DND-41 (cell line): ENCODE data around the gene PRRG1.

Source experiments
- ATAC-seq: fragments of 200-7000 bp; cut with Tn5 transposase; 3 replicates; pipeline ENCODE4 v1.9.1; 2021; ENCODE audit warnings: low read depth; ENCODE audit not compliant: insufficient read depth
- DNase-seq: peaks from one replicate; pipeline ENCODE4 v3.0.0-alpha.2; 2020
- H2AFZ ChIP-seq: 2 replicates; pipeline ENCODE4 v1.6.0; 2012; ENCODE audit warnings: low read depth, low read length
- H3K27ac ChIP-seq: 2 replicates; pipeline ENCODE4 v1.5.1; 2012; ENCODE audit warnings: low read length, inconsistent platforms
- H3K27me3 ChIP-seq: fragments of 200-600 bp; sonication (generic); 2 replicates; pipeline ENCODE4 v1.6.0; 2012; ENCODE audit warnings: low read length, mild to moderate bottlenecking, inconsistent platforms; ENCODE audit not compliant: insufficient read depth, poor library complexity
- H3K36me3 ChIP-seq: 2 replicates; pipeline ENCODE4 v1.5.1; 2012; ENCODE audit warnings: low read length, inconsistent platforms; ENCODE audit not compliant: insufficient read depth
- H3K4me1 ChIP-seq: 2 replicates; pipeline ENCODE4 v1.5.1; 2012; ENCODE audit warnings: mild to moderate bottlenecking, low read length; ENCODE audit not compliant: insufficient read depth
- H3K4me2 ChIP-seq: 2 replicates; pipeline ENCODE4 v1.6.0; 2012; ENCODE audit warnings: mild to moderate bottlenecking, moderate library complexity, low read length, inconsistent platforms; ENCODE audit not compliant: insufficient read depth
- H3K4me3 ChIP-seq, 2 experiments: fragments of 200-600 bp in 1 of 2; shearing (Covaris generic) in 1 of 2; 2 replicates each; pipeline ENCODE4 v1.5.1; 2012 to 2016; ENCODE audit warnings: inconsistent platforms in 2 of 2, low read length in 2 of 2, mild to moderate bottlenecking in 2 of 2, low read depth in 1 of 2, moderate library complexity in 1 of 2
- H3K79me2 ChIP-seq: 2 replicates; pipeline ENCODE4 v1.6.0; 2012; ENCODE audit warnings: low read length, inconsistent platforms; ENCODE audit not compliant: insufficient read depth
- H3K9ac ChIP-seq: 2 replicates; pipeline ENCODE4 v1.6.0; 2012; ENCODE audit warnings: low read depth, mild to moderate bottlenecking, inconsistent platforms, low read length, moderate library complexity
- H3K9me3 ChIP-seq: 2 replicates; pipeline ENCODE4 v1.5.1; 2012; ENCODE audit warnings: low read length, moderate library complexity, mild to moderate bottlenecking, inconsistent platforms; ENCODE audit not compliant: insufficient read depth, severe bottlenecking
- H4K20me1 ChIP-seq: 2 replicates; pipeline ENCODE4 v1.6.0; 2012; ENCODE audit warnings: low read length; ENCODE audit not compliant: insufficient read depth
- CTCF ChIP-seq: IDR thresholded peaks from 2 replicates; pipeline ENCODE4 v1.5.1; 2012; ENCODE audit warnings: borderline replicate concordance, low read length, moderate library complexity, mild to moderate bottlenecking; ENCODE audit not compliant: poor library complexity, severe bottlenecking; ENCODE audit errors: extremely low read depth
- EZH2 ChIP-seq: IDR thresholded peaks from 3 replicates; pipeline ENCODE4 v1.6.1; 2012; ENCODE audit warnings: borderline replicate concordance, low read depth, mild to moderate bottlenecking, moderate library complexity, low read length, inconsistent platforms; ENCODE audit not compliant: severe bottlenecking

Gene PRRG1

GRCh38 chrX:37485429-37485828 lies 136.3 kb downstream of the PRRG1 start:
- Histone ChIP-seq H3K9ac (no peak overlapping the region), H3K27ac (no peak overlapping the region), H3K27me3 (no peaks in the 10 kb centered on the region), H3K4me3 (no peak overlapping the region), H3K79me2 (no peaks in the 10 kb centered on the region), H2AFZ (no peak overlapping the region), H3K4me2 (no peak overlapping the region), H4K20me1 (no peaks in the 10 kb centered on the region), H3K9me3 (no peaks in the 10 kb centered on the region), H3K36me3 (no peaks in the 10 kb centered on the region), H3K4me1 (no peaks in the 10 kb centered on the region)
- TF ChIP-seq EZH2 (no peak), CTCF (no peak)
- ATAC-seq = no peak
- DNase-seq = no peak

- no peak for DNase-seq
- H4K20me1 ChIP-seq = no peaks in the 10 kb centered on the region
- no peak overlapping the region for H2AFZ ChIP-seq
- no peak overlapping the region for H3K9ac ChIP-seq
- H3K4me3 ChIP-seq = no peak overlapping the region
- no peaks in the 10 kb centered on the region for H3K36me3 ChIP-seq
- no peaks in the 10 kb centered on the region for H3K4me1 ChIP-seq
- ATAC-seq = no peak
- H3K9me3 ChIP-seq = no peaks in the 10 kb centered on the region
- no peak overlapping the region for H3K4me2 ChIP-seq
- no peaks in the 10 kb centered on the region for H3K27me3 ChIP-seq
- H3K27ac ChIP-seq = no peak overlapping the region
- TF ChIP-seq EZH2 = no peak
- TF ChIP-seq CTCF = no peak
- H3K79me2 ChIP-seq = no peaks in the 10 kb centered on the region
These were observed 138.1 kb downstream of the PRRG1 start for GRCh38 chrX:37487271-37487670.

- Histone ChIP-seq H3K4me3 (no peak overlapping the region), H3K79me2 (no peaks in the 10 kb centered on the region), H2AFZ (no peak overlapping the region), H3K9me3 (no peaks in the 10 kb centered on the region), H3K36me3 (no peaks in the 10 kb centered on the region), H3K27me3 (no peaks in the 10 kb centered on the region), H3K9ac (no peak overlapping the region), H3K27ac (no peak overlapping the region), H4K20me1 (no peaks in the 10 kb centered on the region), H3K4me1 (no peaks in the 10 kb centered on the region), H3K4me2 (no peak overlapping the region)
- DNase-seq (no peak), ATAC-seq (no peak)
- TF ChIP-seq CTCF (no peak), EZH2 (no peak)
These were observed 139.2 kb downstream of the PRRG1 start for GRCh38 chrX:37488323-37488722.

- no peak for ATAC-seq
- H3K4me2 ChIP-seq = no peak overlapping the region
- H3K9me3 ChIP-seq = no peaks in the 10 kb centered on the region
- no peak overlapping the region for H2AFZ ChIP-seq
- no peak overlapping the region for H3K9ac ChIP-seq
- no peak overlapping the region for H3K27ac ChIP-seq
- H3K4me1 ChIP-seq = no peaks in the 10 kb centered on the region
- no peak for DNase-seq
- H3K36me3 ChIP-seq = no peaks in the 10 kb centered on the region
- no peaks in the 10 kb centered on the region for H3K79me2 ChIP-seq
- no peaks in the 10 kb centered on the region for H3K27me3 ChIP-seq
- H3K4me3 ChIP-seq = no peak overlapping the region
- H4K20me1 ChIP-seq = no peaks in the 10 kb centered on the region
- TF ChIP-seq EZH2 (no peak), CTCF (no peak)
These were observed 142.5 kb downstream of the PRRG1 start for GRCh38 chrX:37491686-37492085.
